ENCODE measurements around the gene CRTC1.

DNA sequence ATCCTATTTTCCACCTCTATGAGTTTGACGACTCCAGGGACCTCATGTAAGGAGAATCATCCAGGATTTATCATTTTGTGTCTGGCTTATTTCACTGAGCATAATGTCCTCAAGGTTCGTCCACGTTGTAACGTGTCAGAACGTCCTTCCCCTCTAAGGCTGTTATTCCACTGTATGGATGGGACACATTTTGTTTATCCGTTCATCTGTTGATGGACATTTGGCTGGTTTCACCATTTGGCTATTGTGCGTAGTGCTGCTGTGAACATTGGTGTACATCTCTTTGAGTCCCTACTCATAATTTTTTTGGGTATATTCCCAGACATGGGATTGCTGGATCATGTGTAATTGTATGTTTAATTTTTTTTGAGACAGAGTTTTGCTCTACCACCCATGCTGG lies 21.5 kb downstream of the CRTC1 start:
- TF ChIP-seq POLR2A (IDR thresholded peaks at IDR 0.05), result no peak
- TF ChIP-seq, protein P1, sequence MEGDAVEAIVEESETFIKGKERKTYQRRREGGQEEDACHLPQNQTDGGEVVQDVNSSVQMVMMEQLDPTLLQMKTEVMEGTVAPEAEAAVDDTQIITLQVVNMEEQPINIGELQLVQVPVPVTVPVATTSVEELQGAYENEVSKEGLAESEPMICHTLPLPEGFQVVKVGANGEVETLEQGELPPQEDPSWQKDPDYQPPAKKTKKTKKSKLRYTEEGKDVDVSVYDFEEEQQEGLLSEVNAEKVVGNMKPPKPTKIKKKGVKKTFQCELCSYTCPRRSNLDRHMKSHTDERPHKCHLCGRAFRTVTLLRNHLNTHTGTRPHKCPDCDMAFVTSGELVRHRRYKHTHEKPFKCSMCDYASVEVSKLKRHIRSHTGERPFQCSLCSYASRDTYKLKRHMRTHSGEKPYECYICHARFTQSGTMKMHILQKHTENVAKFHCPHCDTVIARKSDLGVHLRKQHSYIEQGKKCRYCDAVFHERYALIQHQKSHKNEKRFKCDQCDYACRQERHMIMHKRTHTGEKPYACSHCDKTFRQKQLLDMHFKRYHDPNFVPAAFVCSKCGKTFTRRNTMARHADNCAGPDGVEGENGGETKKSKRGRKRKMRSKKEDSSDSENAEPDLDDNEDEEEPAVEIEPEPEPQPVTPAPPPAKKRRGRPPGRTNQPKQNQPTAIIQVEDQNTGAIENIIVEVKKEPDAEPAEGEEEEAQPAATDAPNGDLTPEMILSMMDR (IDR thresholded peaks at IDR 0.05), result no peak

All from body of pancreas (tissue), 4 donors.